NB4 (cell line): ENCODE results near the gene MFSD6.

Source experiments
- DNase-seq: peaks from one replicate; pipeline ENCODE4 v3.0.0; 2010; ENCODE audit warnings: low read depth
- H3K4me3 ChIP-seq: one replicate; pipeline ENCODE4 v1.5.1; 2011; ENCODE audit warnings: mild to moderate bottlenecking, low read depth, low read length, moderate library complexity
- CTCF ChIP-seq: IDR thresholded peaks from one replicate; pipeline ENCODE4 v1.5.1; 2012; ENCODE audit warnings: low read depth, low read length
- MAX ChIP-seq: IDR thresholded peaks from 2 replicates; pipeline ENCODE4 v1.6.1; 2011; ENCODE audit warnings: low read depth, low read length
- MYC ChIP-seq: IDR thresholded peaks from 2 replicates; pipeline ENCODE4 v1.6.1; 2011; ENCODE audit warnings: low read depth, low read length
- POLR2A ChIP-seq: IDR thresholded peaks from 2 replicates; pipeline ENCODE4 v1.6.1; 2011; ENCODE audit warnings: mild to moderate bottlenecking; ENCODE audit not compliant: insufficient read length; ENCODE audit errors: extremely low read depth

The MFSD6 gene

GRCh38 chr2:190532581-190532980 is 124.4 kb downstream of the MFSD6 start:
- H3K4me3 ChIP-seq = peak overlapping the region; percentile 87
- TF ChIP-seq MYC (no peak), MAX (no peak), POLR2A (no peak), CTCF (no peak)
- peak; percentile 30 for DNase-seq

- DNase-seq = peak; percentile 47
- no peak for TF ChIP-seq CTCF
- peak overlapping the region; percentile 87 for H3K4me3 ChIP-seq
These were observed 125.2 kb downstream of the MFSD6 start for GRCh38 chr2:190533175-190533967.

- peak overlapping the region; percentile 87 for H3K4me3 ChIP-seq
- peak; percentile 66 for DNase-seq
- TF ChIP-seq MAX = no peak
- TF ChIP-seq CTCF = no peak
- TF ChIP-seq POLR2A = no peak
- no peak for TF ChIP-seq MYC
These were observed 125.8 kb downstream of the MFSD6 start for GRCh38 chr2:190533968-190534309.

- TF ChIP-seq POLR2A (peak; percentile 60), CTCF (no peak), MYC (peak; percentile 60), MAX (peak; percentile 57)
- peak; percentile 95 for DNase-seq
- peak within 1 kb of the TSS; percentile 87 for H3K4me3 ChIP-seq
These were observed 126.4 kb downstream of the MFSD6 start, which contains the start of gene NEMP2 for GRCh38 chr2:190534310-190535120. TSS of gene NEMP2 (minus strand) at chr2:190534722. CDS start at chr2:190534655, 67 bp downstream.

GRCh38 chr2:190535121-190535439 is 126.9 kb downstream of the MFSD6 start:
- no peak for DNase-seq
- no peak for TF ChIP-seq MAX
- TF ChIP-seq POLR2A = no peak
- no peak for TF ChIP-seq CTCF
- no peak for TF ChIP-seq MYC
- H3K4me3 ChIP-seq = peak overlapping the region; percentile 87

- DNase-seq = peak; percentile 20
- peak overlapping the region; percentile 87 for H3K4me3 ChIP-seq
These were observed 127.4 kb downstream of the MFSD6 start for GRCh38 chr2:190535586-190535985.

More at GRCh38 chr2:190535586-190535985, 127.4 kb downstream of the MFSD6 start:
- TF ChIP-seq CTCF (no peak), MYC (no peak), POLR2A (no peak), MAX (no peak)
